Activated CD4-positive, alpha-beta T cell treated with anti-CD3 and anti-CD28 coated beads for 24 hours (primary cell): Measurements from ENCODE around the gene HPDL.
"Not testable (repeated sequence)": the region's sequence is repeated elsewhere in the genome, so short reads cannot be mapped to it uniquely, and the experiment has no call there.

ENCODE experiments used
- DNase-seq, 2 donors: peaks; one replicate each; pipeline ENCODE4 v3.0.0-alpha.2; 2020; ENCODE audit warnings: low read depth in 2 of 2

The HPDL gene

DNA sequence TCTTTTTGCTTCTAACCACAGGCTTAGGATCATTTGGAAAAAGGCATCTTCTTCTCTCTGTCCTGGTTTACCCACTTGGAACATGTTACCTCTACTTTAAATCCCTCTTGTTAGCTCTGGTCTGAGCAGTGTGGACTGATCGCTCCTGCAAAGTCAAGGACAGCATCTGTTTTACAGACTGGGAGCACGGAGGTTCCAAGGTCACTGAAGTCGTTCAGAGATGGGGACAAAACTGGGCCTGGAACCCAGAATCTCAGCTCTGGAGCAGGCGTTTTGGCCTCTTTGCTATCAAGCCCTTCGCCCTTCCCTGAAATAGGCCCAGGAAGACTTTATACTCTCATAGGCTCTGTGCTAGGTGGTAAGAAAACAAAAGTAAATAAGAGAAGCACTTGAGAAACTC lies 24.8 kb downstream of the HPDL start:
- no peak for DNase-seq

DNA sequence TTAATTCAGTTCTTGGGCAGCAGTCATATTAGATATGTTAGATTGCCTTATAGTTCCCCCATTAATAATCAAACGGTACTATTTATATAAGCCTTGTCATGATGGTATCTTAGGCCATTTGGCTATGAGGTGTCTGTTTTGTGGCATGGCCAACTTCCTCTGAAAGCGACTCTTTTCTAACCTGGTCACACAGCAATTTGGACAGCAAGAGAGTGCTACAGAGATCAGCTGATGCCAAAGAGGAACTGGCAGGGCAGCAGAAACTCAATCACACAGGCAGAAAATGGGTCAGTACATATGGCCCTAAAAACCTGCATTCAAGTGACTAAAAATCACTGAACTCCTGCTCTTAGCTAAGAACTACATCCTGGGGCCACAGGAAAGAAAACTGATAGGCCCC lies 27.0 kb downstream of the HPDL start:
- DNase-seq, result no peak

DNA sequence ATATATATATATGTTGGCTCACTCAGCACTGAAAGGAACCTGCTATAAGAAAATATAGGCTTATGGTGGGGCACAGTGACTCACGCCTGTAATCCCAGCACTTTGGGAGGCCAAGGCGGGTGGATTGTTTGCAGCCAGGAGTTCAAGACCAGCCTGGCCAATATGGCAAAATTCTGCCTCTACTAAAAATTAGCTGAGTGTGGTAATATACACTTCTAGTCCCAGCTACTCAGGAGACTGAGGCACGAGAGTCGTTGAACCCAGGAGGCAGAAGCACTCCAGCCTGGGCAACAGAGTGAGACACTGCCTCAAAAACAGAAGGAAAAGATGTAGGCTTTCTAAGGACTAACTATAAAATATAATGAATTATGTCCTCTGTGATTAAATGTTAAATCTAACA lies 28.1 kb downstream of the HPDL start:
- DNase-seq, result no peak

DNA sequence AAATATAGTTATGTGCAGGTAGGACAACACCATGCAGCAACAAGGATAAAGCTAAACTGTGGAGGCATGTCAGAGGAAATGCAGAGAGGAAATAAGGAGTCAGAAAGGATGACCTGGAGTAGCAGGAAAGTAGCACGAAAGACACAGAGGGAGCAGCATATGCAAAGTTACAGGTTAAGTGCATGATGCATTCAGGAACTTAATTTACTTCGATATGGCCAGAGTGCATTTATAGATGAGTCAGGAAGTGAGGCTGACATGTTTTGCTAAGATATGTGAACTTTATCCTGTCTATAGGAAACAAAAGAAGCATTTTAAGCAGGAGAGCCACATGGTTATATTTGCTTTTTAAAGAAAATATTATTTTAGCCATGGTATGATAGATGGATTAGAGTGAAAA lies 29.0 kb downstream of the HPDL start:
- DNase-seq, result no peak

DNA sequence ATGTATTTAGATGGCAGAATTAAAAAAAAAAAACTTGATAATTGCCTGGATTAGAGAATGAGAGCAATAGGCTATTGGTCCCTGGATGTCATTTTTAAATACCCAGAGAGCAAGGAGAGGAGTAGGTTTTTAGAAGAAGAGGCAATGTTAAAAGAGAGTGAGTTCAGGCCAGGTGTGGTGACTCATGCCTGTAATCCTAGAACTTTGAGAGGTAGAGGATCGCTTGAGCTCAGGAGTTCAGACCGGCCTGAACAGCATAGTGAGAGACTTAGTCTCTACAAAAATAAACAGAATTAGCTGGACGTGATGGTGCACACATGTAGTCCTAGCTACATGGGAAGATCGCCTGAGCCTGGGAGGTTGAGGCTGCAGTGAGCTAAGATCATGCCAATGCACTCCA lies 29.5 kb downstream of the HPDL start:
- DNase-seq, result no peak

DNA sequence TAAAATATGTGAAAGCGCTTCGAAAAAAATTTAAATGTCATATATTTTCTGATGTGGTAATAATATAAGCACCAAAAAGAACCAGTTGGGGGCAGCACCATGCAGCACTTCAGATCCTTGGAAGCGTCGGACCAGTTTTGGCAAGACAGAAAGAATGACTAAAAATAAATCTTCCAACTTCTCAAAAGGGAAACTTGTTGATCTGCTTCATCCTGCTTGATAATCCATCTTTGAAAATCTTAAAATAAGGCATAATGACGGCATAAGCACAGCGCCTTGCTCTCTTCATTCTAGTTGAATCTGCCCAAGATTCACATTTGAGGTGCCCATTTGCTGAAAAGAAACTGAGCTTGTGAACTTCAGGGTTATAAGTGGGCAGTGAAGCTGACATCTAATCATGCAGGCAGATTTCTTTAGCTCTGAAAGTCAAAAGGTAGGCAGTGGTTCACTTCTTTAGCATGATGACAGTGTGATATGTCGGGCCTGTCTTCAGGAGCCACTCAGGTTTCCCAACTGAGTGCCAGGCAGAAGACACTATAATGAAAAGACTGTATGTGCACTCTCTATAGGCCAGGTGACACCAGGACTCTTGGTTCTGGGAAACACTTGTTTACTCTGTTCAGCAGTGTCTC lies 33.3 kb downstream of the HPDL start:
- DNase-seq, result peak; percentile 29 to 32

DNA sequence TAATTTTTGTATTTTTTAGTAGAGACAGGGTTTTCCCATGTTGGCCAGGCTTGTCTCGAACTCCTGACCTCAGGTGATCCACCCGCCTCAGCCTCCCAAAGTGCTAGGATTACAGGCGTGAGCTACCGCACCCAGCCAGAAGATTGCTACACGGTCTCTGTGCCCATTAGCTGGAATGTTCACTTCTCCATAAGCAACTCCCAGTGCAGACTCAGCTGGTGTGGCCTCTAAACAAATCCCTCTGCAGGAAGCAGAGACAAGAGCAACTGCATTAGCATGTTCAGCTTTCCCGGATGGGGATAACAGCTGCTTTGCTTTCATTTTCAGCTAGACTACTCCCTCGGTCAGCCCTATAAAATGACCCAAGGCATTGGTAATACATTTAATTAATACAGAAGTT lies 34.3 kb downstream of the HPDL start:
- DNase-seq, result not testable (repeated sequence)

DNA sequence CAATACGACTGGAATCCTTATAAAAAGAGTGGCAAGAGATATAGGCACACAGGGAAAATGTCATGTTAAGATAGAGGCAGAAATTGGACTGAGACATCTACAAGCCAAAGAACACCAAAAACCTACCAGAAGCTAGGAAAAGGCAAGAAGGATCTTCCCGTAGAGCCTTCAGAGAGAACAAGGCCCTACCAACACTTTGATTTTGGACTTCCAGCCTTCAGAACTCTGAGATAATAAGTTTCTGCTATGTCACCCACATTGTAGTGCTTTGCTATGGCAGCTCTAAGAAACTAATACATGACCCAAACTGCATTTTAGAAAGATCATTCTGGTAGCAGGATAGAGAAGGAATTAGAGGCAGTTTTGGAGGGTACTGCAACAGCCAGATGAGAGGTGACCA lies 37.6 kb downstream of the HPDL start:
- no peak for DNase-seq

DNA sequence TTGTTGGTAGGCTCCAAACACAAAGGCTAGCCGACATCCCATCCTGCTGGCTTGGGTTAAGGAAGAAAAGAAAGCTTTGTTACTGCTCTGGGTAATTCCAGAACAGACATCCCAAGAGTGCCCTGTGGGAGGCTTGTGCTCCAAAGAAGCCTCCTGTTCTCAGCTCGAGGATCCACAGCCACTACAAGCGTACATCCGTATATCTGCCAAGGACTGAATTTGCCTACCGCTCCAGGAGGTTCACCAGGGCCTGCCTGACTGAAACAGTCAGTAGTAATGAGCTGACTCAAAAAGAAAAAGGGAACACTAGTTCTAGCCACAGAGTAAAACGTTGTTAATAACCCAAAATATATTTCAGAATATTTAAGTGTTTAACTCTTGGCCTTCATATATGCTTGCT lies 38.4 kb downstream of the HPDL start:
- no peak for DNase-seq

DNA sequence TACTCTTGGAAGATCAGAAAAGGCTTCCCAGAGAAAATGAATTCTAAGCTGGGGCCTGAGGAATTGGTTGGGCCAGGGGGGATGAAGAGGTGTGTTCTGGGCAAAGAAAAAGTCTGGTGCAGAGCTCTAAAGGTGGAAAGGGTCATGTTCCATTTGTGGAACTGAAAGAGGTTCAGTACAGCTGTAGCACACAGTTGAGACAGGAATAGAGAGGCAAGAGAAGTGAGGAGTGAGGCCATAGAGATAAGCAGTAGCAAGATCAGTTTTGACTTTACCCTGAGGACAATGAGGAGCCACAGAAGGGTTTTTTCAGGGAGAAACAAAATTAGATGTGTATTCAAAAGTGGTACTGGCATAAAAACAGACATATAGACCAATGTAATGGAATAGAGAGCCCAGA lies 43.9 kb downstream of the HPDL start:
- no peak for DNase-seq

DNA sequence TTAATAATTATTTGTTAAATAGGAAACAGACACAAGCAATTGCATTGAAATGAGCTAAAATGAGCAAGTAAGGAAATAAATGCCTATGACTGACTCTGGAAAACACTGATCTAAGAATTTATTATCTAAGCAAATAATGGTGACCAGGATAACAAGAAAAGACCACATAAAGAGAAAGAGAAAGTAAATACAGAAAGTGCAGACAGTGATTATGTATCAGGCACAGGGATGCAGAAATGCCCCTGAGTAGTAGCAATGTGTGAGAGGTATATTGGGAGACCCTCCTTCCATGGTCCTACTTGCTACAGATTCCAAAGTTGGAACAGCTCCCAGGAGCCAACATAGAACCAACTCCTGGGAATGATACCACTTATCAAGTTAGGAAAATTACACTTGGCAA lies 46.9 kb downstream of the HPDL start:
- no peak for DNase-seq

DNA sequence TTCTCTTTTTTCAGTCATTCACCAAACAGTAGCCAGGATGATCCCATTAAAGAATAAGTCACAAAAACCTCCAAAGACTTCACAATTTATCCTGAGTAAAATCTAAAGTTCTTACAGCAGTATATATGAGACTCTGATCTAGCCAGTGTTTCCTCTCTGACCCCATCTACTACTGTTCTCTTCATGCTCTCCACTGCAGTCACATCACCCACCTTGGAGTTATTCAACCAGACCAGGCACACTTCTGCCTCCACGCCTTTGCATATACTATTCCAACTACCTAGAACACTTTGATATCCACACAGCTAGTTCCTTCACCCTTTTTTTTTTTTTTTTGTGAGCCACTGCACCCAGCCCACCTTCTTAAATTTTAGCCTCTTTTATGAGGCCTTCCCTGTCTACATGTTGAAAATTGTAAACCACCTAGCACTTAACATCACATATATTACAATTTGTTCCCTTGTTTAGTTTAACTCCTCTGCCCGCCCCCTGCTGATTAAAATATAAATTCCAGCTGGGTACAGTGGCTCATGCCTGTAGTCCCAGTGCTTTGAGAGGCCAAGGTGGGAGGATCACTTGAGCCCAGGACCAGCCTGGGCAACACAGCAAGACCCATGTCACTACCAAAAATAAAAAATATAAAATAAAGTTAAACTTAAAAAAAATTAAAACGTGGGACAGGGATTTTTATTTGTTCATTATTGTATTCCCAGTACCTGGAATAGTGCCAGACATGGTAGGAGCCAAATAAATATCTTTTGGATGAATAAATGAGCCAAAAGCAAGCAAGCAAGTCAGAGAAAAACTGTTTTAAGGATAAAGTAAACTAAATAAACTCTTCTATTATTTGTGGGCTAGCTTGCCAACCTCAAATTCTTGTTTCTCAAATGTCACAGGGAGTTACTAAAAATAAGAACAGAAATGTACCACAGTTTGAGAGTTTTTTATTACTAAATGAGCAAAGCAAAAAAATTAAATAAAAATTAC lies 48.7 kb downstream of the HPDL start:
- DNase-seq, result no peak

DNA sequence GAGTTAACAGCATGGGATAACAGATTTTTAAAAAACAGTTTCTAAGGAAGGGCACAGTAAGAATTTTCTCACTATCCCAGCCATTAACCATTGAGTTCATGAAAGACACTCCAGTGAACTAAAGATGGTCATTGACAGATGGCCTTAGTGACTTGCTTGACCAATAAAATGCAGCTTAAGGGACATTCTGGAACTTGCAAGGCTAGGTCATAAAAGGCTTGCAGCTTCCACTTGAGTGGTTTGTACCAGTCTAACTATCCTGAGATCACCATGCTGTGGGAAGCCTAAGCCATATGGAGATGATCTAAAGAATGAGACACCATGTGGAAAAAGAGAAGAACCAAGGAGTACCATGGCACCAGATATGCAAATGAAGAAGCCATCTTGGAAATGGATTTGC lies 51.5 kb downstream of the HPDL start:
- no peak for DNase-seq
